GM18861 (cell line): Measurements from ENCODE around the gene NPFF.

Experiments used
- ATAC-seq: cut with Tn5 transposase; IDR thresholded peaks from one replicate; pipeline ENCODE4 v1.9.1; 2021; ENCODE audit not compliant: unreplicated experiment

NPFF gene

DNA sequence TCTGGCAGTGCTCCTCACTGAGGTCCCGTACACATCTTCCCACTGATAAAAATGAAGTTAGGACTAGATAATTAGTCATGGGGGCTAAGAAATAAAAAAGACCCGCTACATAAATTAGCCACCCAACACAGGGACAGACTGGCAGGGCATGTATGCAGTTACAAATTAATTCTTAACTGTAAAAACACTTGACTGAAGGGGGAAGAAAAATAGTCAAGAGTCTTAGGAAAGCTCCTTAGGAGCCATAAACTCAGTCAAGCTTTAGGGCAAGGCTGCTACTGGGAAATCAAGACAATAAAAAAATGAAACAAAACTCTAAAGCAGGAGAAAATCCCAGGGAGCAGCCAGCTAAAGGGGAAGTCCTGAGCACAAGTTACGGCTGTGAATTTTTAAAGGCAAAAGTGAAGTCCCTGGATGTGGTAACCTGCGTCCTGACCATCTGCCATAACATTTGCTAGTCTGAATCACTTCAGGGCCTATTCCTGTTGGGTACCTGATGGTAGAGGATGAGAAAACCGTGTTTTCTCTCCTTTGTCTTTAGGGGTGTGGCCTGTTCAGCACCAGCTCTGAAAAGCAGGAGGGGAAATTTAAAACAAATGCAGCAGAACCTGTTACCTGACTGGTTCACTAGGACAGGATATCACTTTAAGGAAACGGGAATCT, 7.5 kb upstream of the NPFF start:
- ATAC-seq, result no peak

DNA sequence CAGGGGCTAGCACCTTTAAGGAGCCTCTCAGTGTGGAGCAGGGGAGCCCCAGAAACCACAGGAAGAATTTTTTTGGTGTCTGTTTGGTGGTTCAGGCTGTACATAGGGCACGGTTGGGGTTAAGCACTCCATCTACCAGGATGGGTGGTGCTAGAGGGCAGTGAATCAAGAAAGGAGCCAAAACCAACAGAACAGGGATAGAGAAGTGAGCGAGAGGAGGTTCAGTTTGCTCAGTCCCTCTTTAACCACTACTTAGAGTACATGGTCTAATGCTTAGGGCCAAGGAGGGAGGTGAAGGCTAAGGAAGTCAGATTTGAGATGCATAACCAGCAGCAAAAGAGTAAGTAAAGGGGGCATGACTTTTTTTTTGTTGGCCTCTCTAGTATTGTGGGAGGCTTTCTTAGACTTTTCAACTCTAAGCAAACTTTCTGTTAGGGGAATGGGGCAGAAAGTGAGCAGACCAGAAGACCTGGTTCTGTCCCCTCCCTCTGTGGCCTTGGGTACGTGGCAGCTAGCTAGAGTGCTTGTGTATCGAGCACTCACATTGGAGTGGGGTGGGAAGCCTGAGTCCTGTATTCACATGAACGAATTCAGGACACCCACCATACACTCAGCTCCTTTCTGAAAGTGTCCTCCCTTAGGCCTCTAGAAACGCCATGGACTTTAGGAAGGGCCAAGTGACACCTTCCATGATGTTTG, 6.6 kb upstream of the NPFF start:
- ATAC-seq, result no peak

DNA sequence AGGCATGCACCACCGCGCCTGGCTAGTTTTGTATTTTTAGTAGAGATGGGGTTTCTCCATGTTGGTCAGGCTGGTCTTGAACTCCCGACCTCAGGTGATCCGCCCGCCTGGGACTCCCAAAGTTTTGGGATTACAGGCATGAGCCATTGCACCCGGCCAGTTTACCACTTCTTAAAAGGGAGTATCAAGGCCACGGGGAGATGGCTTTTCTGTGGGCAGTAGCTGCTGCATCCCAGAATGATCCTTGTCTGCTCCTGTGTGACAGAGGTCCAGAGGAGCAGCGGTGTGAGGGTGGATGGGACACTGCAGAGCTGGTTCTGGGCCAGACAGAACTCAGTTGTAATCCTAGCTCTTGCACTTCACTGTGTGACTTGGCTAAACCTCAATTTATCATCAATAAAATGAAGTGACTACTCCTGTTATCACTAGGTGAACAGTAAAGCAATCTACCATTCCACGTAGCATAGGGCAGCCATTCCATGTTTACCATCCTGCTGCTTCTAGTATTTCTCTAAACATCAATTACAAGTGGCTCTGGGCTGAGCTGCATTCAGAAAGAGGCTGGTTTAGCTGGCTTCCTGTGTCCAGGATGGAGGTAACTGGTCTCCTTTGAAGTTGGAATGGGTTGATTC, 3.0 kb upstream of the NPFF start:
- no peak for ATAC-seq

DNA sequence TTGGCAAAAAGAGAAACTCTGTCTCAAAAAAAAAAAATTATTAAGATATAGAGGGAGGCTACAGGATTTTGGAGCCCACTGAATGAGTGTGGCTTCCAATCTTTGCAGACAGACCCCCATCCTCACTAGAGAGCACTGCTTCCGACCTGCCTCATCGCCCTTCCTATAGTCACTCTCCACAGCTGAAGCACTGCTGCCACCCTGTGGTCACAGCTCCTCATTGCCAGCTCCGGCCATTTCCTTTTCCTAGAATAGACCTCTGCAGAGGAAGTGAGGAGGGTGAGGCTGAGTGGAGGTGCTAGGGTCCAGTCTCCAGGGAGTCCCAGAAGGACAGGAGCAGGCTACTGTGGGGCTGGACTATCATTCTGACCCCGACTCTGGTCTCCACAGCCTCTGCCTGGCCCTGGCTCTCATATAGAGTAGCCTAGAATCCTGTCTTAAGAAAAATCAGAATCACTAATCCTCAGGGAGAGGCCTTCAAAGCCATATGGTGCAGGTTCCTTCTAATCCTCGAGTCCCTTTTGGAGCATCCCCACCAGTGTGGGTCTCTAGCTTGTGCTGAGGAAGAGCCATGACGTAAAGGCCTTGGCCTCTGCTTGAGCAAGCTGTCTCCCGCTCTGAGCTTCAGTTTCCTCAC, 1.4 kb upstream of the NPFF start:
- ATAC-seq, result peak; percentile 90

DNA sequence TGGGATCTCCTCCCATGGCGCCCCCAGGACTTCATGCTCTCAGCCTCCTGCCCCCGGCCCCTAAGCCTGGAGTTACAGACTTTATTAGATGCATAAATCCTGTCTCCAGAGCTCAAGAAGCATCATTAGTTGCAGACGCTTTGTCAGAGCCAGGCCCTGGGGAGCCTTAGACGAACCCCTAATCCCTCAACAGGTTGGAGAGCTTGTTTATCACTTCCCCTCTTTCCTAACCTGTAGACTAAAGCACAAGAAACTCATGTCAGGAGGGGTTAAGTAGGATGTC, 260 bp upstream of the NPFF start:
- ATAC-seq, result no peak

DNA sequence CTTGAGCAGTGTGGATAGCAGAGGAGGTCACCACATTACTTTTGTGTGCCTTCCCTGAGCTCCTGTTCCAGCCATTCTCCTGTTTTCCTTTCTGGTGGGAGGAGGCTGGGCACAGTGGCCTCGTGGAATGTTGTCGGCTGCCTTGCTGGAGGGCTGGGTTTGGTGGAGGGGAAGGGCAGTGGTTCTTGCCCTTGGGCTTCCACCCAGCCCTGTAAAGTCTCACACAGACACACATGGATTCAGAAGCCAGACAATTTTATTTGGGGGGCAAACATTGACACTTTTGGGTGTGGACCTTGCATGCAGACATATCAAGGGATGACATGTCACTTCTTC, 866 bp downstream of the NPFF start:
- ATAC-seq, result no peak

DNA sequence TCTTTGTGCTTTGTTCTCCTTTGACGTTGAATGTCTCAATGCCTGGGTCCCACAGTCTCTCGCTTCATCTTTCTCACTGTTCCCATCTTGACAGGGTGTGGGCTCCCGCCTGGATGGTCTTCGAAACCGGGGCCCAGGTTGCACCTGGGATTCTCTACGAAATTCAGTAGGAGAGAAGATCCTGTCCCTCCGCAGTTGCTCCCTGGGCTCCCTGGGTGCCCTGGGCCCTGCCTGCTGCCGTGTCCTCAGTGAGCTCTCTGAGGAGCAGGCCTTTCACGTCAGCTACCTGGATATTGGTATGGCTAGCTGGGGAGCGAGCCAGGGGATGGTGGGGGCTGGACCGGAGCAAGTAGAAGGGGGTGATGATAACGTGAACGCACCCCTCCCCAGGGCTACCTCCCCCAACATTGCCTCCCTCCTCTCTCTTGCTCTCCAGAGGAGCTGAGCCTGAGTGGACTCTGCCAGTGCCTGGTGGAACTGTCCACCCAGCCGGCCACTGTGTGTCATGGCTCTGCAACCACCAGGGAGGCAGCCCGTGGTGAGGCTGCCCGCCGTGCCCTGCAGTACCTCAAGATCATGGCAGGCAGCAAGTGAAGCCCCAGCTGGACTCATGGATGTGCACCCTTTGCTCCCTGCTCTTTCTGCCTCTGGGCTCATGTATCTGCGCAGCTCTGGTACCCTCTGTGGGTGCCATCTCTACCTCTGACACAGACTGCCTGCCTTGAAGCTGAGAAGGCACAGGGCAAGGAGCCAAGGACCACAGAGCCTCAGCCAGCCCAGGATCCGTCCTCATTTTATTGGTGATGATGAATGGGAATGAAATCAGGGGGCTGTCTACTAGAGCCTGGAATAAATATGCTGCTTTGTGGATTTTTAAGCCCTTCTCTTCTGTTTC, 1.5 kb downstream of the NPFF start:
- no peak for ATAC-seq

DNA sequence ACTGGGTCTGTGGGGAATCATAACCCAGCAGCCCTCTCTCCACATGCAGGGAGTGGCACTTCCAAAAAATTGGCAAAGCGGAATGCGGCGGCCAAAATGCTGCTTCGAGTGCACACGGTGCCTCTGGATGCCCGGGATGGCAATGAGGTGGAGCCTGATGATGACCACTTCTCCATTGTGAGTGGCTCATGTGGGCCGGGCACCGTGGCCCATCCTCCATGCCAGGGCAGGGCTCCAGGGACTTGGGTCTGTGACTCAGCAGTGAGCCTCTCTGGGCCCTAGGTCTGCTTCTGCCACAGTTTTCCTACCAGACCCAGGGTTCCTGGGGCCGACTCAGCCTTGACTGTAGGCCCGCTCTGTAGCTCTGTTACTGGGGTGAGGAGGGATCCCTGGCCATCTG, 2.2 kb downstream of the NPFF start:
- ATAC-seq, result no peak

DNA sequence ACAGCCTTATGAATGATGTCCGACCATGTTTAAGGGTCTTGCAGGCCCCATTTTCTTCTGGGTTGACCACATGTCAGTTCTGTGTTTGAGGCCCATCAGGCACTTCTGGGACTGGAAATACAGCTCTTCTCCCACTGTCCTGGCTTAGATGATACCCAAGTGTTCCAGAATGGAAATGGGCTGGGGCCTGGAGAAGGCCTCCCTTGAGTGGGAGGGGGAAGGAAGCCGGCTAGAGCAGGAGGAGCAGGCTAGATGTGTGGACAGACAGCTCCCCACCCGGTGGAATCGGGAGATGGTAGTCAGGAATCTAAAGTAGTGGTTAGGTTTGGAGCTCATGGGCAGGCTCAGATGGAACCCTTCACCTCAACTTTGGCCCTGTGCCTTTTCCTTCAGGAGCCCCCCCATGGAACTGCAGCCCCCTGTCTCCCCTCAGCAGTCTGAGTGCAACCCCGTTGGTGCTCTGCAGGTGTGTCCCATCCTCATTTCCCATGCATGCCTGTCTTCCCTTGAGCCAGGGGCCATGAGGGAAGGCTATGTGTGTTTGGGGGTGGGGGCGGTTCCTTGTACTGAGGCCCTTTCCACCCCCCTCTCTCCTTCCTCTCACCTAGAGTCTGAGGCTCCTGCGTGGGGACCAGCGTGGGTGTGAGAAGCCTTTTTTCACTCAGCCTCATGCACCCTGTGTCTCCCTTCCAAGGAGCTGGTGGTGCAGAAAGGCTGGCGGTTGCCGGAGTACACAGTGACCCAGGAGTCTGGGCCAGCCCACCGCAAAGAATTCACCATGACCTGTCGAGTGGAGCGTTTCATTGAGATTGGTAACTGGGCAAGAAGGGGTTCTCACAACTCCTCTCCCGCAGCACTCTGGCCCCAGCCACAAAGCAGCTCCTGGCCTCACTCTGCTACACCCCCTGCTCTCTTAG, 3.0 kb downstream of the NPFF start:
- no peak for ATAC-seq

DNA sequence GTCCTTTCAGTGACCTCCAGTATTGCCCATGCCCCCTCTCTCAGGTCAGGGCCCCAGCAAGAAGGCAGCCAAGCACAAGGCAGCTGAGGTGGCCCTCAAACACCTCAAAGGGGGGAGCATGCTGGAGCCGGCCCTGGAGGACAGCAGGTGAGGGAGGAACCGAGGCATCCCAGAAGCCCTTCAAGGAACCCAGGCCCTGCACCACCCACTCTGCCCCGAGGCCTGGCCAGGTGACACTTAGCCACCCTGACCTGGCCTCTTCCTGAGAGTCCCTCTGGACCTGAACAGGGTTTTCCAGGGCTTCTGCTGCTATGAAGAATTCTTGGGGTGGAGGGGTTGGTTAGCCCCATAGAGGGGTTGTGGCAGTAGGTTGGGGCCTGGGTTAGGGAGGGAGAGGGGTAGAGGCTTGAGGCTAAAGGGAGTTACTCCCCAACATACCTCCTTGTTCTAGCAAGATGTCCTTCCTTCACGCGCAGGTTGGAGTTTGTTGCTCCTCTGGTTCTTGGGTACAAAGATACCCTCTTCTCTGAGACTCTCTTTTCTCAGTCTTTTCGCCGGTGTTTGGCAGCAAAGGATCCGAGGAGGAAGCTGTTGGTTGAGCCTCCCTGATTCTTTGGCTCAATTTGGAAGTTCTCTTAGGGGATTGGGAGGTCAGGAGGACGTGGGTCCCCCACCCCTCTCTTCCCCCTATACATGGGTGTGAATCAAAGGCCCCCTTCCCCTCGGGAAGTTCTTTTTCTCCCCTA, 4.1 kb downstream of the NPFF start:
- ATAC-seq, result no peak

DNA sequence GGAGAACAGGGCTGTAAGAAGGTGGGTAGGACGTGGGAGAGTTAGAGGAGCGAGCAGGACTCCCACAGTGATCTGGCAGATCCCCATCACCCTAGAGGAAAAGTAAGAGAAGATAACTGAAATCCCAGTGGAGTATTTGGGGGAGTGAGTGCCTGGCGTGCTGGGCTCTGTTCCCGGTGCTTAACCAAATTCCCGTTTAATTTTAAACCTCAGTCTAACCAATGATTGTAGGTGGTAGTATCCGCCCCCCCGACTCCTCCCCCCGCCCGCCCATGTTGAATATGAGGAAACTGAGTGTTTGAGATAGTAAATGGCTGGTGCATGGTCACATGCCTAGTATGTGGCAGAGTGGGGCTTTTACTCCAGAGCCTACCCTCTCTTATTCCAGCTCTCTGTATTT, 5.0 kb downstream of the NPFF start:
- ATAC-seq, result no peak

DNA sequence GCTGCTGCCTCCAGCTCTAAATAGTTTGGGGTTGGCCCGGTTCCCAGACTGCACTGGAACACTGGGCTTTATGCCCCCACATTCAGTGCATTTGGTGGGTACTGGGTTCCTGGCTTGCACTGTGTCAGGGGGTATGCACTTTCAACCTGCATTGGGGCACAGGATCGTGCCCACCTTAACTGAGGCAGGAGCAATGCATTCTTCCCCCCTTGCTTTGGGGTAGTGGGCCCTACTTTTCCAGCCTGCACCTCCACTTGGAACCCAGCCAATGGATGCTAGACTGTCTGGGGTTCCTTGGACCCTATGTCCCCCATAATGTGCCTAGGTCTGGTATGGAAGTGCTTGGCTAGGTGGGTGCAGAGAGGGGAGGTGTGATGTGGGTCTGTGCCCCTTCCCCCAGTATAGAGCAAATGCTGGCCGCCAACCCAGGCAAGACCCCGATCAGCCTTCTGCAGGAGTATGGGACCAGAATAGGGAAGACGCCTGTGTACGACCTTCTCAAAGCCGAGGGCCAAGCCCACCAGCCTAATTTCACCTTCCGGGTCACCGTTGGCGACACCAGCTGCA, 5.6 kb downstream of the NPFF start:
- ATAC-seq, result no peak

DNA sequence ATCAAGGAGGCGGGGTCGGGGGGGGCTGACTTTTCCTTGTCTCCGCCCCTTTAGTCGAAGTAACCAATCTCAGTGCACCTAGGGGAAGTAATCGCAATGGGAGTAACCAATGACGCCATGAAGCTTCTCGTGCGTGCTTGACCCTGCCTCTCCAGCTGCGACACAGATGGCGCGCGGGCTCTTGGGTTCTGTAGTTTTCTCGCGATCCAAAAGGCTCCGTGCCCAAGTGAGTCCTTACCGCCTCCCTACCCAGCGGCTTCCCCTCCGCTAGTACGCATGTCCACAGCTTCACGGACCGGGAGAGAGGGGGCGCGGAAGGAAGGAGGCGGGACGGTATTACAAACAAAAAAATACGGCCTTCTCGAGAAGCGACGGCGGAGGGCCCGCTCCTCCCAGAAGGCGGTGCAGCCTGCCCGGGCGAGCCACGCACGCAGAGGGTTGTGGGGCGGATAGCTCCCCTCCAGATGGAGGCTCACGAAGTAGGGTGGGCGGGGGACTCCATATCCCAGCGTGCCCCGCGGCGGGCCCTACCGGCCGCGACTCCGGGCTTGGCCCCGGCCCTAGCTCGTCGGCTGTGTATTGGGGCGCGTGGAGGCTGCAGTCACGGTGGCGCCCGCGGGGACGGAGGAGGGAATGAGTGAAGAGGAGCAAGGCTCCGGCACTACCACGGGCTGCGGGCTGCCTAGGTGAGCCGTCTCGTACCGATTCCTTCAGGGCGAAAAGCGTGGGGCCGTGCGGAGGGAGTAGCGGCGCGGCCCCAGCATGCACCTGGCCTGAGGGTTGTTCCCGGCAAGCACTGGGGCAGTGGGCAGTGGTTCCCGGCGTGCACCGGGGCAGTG, 6.3 kb downstream of the NPFF start, which contains the start of gene TARBP2:
TSS of gene TARBP2 (plus strand) at position 508 of the 839 bp plus-strand sequence. CDS start at position 634, 126 bp downstream.
- ATAC-seq, result peak; percentile 67

DNA sequence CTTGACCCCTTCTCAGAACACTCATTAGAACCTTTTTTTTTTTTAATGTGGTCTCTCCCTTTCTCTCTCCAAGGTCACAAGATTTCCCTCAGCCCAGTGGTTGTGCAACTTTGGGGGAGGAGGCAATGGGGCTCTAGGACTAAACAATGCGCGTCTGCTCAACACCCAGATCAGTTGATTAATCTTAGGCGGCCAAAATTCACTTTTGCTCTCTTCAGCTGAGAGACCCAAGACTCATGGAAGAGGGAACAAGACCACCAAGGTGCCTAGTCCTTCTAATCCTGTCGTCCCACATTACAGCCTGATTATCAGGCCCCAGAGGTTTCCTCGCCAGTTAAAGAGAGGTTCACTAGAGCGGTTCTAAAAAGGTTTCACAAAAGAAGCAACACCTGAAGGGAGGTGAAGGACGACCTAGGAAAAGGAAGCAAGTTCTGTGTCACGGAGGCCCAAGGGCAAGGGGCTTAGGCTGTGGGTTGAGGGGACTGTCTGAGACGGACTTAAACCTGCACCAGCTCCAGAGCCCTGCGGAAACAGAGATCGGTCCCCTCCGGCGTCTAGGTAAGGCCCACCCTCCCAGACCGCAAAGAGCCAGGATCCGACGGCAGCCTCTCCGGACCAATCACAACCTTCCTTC, 7.0 kb downstream of the NPFF start:
- ATAC-seq, result no peak

DNA sequence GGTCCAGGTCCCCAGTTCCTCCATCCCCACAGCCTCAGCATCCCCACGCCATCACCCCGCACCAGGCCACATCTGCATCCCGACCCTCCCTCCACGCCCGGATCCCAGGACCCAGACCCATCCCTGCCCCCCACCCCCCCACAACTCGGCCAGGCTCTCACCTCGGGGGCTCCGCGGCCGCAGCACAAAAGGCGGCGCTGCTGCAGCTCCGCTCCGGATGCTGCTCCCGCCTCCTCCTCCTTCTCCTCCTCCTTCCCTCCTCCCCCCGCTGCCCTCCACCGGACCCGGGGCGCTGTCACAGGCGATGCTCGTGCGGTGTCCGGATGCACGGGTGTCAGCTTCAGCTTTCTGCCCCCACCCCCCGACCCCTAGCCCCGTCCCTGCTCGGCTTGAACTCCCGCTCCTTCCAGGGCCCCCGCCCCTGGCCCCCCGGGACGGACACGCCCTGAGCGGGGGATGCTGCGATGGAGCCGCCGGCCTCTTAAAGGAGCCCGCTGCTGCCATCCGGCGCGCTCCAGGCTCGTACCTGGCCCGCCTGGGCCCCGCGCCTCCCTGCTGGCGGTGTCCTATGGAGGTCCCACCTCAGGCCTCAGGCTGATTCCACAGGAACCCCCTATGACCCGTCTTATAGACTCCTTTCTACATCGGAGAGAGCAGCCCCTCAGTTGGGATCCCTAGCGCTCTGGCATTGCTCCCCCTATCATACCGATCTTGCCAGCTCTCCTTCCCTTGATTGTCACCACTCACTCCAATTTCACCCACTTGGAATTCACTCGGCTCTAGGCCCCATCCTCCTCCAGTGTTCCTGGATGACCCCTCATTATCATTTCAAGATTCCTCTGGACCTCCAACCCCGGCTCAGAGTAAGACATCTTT, 7.8 kb downstream of the NPFF start, which contains the start of gene MAP3K12:
TSS of gene MAP3K12 (minus strand) at position 193 of the 876 bp plus-strand sequence. CDS start 12,067 bp downstream, outside the sequence.
- no peak for ATAC-seq

DNA sequence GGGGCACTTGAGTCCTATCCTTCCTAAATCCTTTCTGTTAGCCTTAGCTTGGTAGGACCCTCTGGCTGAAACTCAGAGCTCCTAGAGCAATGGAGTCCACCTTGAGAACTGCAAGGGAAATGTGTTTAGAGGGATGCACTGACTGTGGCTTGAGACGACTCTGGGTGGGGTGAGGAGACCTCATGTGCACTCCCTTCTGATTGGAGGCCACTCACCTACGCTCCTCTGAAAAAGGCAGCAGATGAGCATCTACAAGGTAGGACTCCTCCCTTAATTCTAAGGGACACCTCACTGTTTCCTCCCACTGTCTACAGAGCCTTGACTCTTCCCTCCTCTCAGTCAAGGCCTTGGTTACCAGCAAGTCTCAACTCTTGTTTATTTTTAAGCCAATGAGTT, 9.1 kb downstream of the NPFF start:
- ATAC-seq, result no peak

DNA sequence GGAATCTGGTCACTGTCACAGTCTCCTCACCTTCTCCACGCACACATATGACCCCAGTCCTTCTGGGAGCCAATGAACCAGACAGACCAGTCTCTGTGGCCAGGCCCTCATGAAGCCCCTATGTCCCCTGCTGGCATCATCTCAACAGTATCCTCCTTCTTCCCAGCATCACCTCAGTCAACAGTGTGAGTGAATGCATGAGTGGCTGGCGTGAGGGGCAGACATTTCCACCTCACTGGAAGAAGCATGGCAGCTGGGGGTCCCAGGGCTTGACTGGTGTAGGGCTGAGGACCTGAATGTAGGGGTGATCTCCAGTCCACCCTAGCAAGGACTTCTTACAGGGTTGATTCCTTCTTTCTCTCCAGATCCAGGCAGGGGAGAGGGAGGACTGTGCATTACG, 9.8 kb downstream of the NPFF start:
- ATAC-seq, result no peak
